HL-60 (cell line): Measurements from ENCODE around the gene STOX2.

Source experiments
- DNase-seq, 2 experiments: peaks; one replicate each; pipeline ENCODE4 v3.0.0-alpha.2; 2010 to 2020; ENCODE audit warnings: low read depth in 1 of 2, low spot score in 1 of 2
- H3K27ac ChIP-seq: fragments of 250-450 bp; sonication (Bioruptor Pico); replicated peaks from 2 replicates; pipeline ENCODE4 v1.5.1; 2020; ENCODE audit warnings: mild to moderate bottlenecking, moderate library complexity
- H3K27me3 ChIP-seq: fragments of 250-450 bp; sonication (Bioruptor Pico); 2 replicates; pipeline ENCODE4 v1.5.1; 2021; ENCODE audit warnings: mild to moderate bottlenecking, moderate library complexity; ENCODE audit not compliant: insufficient read depth, poor library complexity, severe bottlenecking
- H3K4me3 ChIP-seq: replicated peaks from 2 replicates; pipeline ENCODE4 v1.5.1; 2011; ENCODE audit warnings: mild to moderate bottlenecking, control low read depth, low read length; ENCODE audit not compliant: insufficient read depth
- CTCF ChIP-seq: IDR thresholded peaks from one replicate; pipeline ENCODE4 v1.5.1; 2011; ENCODE audit warnings: low read length, control low read depth, inconsistent platforms; ENCODE audit not compliant: insufficient read depth
- GABPA ChIP-seq: IDR thresholded peaks from 2 replicates; pipeline ENCODE4 v1.6.1; 2012; ENCODE audit warnings: low read depth
- POLR2AphosphoS5 ChIP-seq: IDR thresholded peaks from 2 replicates; pipeline ENCODE4 v1.6.1; 2012; ENCODE audit warnings: low read depth
- REST ChIP-seq: IDR thresholded peaks from 2 replicates; pipeline ENCODE4 v1.6.1; 2012; ENCODE audit warnings: low read depth; ENCODE audit not compliant: insufficient replicate concordance
- SPI1 ChIP-seq: IDR thresholded peaks from 2 replicates; pipeline ENCODE4 v1.6.1; 2012; ENCODE audit warnings: low read depth, mild to moderate bottlenecking, borderline replicate concordance

Gene STOX2

GRCh38 chr4:183960962-183961541 lies 55.9 kb downstream of the STOX2 start:
- DNase-seq = no peak
- no peak overlapping the region for H3K4me3 ChIP-seq
- no peak overlapping the region for H3K27ac ChIP-seq
- no peak for TF ChIP-seq SPI1
- no peak for TF ChIP-seq GABPA
- no peak for TF ChIP-seq CTCF
- TF ChIP-seq REST = no peak
- TF ChIP-seq POLR2AphosphoS5 = no peak
- no peaks in the 10 kb centered on the region for H3K27me3 ChIP-seq

GRCh38 chr4:183961795-183962194 lies 56.7 kb downstream of the STOX2 start:
- H3K27ac ChIP-seq = no peak overlapping the region
- TF ChIP-seq GABPA = no peak
- no peak for TF ChIP-seq REST
- TF ChIP-seq POLR2AphosphoS5 = no peak
- no peak for TF ChIP-seq CTCF
- no peak for TF ChIP-seq SPI1
- H3K4me3 ChIP-seq = no peak overlapping the region
- no peaks in the 10 kb centered on the region for H3K27me3 ChIP-seq
- DNase-seq = no peak

- Histone ChIP-seq H3K4me3 (no peak overlapping the region), H3K27ac (no peak overlapping the region), H3K27me3 (no peaks in the 10 kb centered on the region)
- DNase-seq = no peak
- no peak for TF ChIP-seq POLR2AphosphoS5
- TF ChIP-seq CTCF = no peak
- no peak for TF ChIP-seq GABPA
- TF ChIP-seq REST = no peak
- no peak for TF ChIP-seq SPI1
These were observed 57.3 kb downstream of the STOX2 start for GRCh38 chr4:183962419-183962818.
